Sigmoid colon (tissue), 7 donors: ENCODE data around the gene RABGAP1L. TPM values are rescaled to one million over a fixed set of nuclear protein-coding genes. Genes with fewer than 3 reads are reported as not detected.

Source experiments
- DNase-seq: peaks from one replicate; pipeline ENCODE4 v3.0.0-alpha.2; 2019
- H3K27ac ChIP-seq, 4 donors: fragments of 200-600 bp; sonication (generic); one replicate each; pipeline ENCODE4 v1.5.1; 2016 to 2019; ENCODE audit warnings: mild to moderate bottlenecking in 1 of 4
- H3K27me3 ChIP-seq, 3 donors: fragments of 200-600 bp; sonication (generic); one replicate each; pipeline ENCODE4 v1.5.1; 2019; ENCODE audit warnings: mild to moderate bottlenecking in 1 of 3
- H3K36me3 ChIP-seq, 4 donors: fragments of 200-600 bp; sonication (generic); one replicate each; pipeline ENCODE4 v1.5.1; 2016 to 2019
- H3K4me1 ChIP-seq, 4 donors: fragments of 200-600 bp; sonication (generic); one replicate each; pipeline ENCODE4 v1.5.1; 2017 to 2019
- H3K4me3 ChIP-seq, 4 donors: fragments of 200-600 bp; sonication (generic); one replicate each; pipeline ENCODE4 v1.5.1; 2017 to 2019; ENCODE audit warnings: mild to moderate bottlenecking in 2 of 4, moderate library complexity in 1 of 4
- H3K9me3 ChIP-seq, 4 donors: fragments of 200-600 bp in 3 of 4; sonication (generic) in 3 of 4; one replicate each; pipeline versions ENCODE4 v1.5.1 to v1.6.1; 2013 to 2019
- CTCF ChIP-seq, 4 experiments: fragments of 450-650 bp in 3 of 4; fragments of 200-600 bp in 1 of 4; IDR thresholded peaks; one replicate each; pipeline ENCODE4 v1.5.1; 2016 to 2019; ENCODE audit warnings: antibody characterized with exemption in 4 of 4, mild to moderate bottlenecking in 3 of 4, moderate library complexity in 2 of 4
- EP300 ChIP-seq, 4 donors: sonication (generic); formaldehyde crosslinking; IDR thresholded peaks; one replicate each; pipeline ENCODE4 v1.6.1; 2017; ENCODE audit warnings: antibody characterized with exemption in 4 of 4
- POLR2A ChIP-seq, 2 donors: fragments of 450-650 bp; IDR thresholded peaks; one replicate each; pipeline ENCODE4 v1.6.1; 2016; ENCODE audit warnings: antibody characterized with exemption in 2 of 2, mild to moderate bottlenecking in 2 of 2, moderate library complexity in 2 of 2
- POLR2AphosphoS5 ChIP-seq, 4 donors: sonication (generic); formaldehyde crosslinking; IDR thresholded peaks; one replicate each; pipeline ENCODE4 v1.6.1; 2017; ENCODE audit warnings: antibody characterized with exemption in 4 of 4
- WGBS, 2 donors: extraction: QIAGEN DNeasy Blood & Tissue Kit; methylation state at CpG; one replicate each; pipeline ENCODE4 v1.1.7; 2013; 5-methylcytosine and 5-hydroxymethylcytosine counted together
- intact Hi-C: fragments of 100-400 bp; cut with DNase I; formaldehyde crosslinking; loops from one replicate; pipeline ENCODE4 v1.15.1; 2023
- polyA plus RNA-seq, 3 donors: library from polyadenylated mRNA; stranded (reverse); fragments of 200-250 nt; gene quantifications; one replicate each; pipeline ENCODE4 v1.2.3, GENCODE V29; 2013
- total RNA-seq, 4 donors: library from RNA; depleted of rRNA; stranded (reverse); fragments of >200 nt; gene quantifications; one replicate each; pipeline ENCODE4 v1.1.0, GENCODE V29; 2016
- donor health status: healthy with polysubstance abuse.
- donor health status: Bipolar disorder and iron deficiency.
- donor health status: healthy.

RABGAP1L gene
- total and polyA plus RNA-seq, 7 donors = 25.2 to 42.9 (median 35.4) TPM

- no peak overlapping the region for H3K27ac ChIP-seq
Measured at GRCh38 chr1:174743654-174744561, 584.6 kb downstream of the RABGAP1L start.

GRCh38 chr1:174744886-174745285 is 585.6 kb downstream of the RABGAP1L start:
- no peak for DNase-seq
- Histone ChIP-seq H3K9me3 (no peaks in the 10 kb centered on the region), H3K4me3 (no peak overlapping the region), H3K27me3 (no peaks in the 10 kb centered on the region), H3K4me1 (no peaks in the 10 kb centered on the region), H3K36me3 (no peaks in the 10 kb centered on the region), H3K27ac (no peak overlapping the region)
- TF ChIP-seq CTCF (IDR thresholded peaks at IDR 0.05) (no peak), EP300 (IDR thresholded peaks at IDR 0.05) (no peak), POLR2A (IDR thresholded peaks at IDR 0.05) (no peak), POLR2AphosphoS5 (IDR thresholded peaks at IDR 0.05) (no peak)
- intact Hi-C loops = loop anchor here (2.0 kb wide), 1 partner anchor 486 kb away; no protein-coding TSS in a partner anchor
- WGBS, 2 donors = 70 to 93% methylated on average over 2 of the region's 2 CpGs

More at GRCh38 chr1:174743654-174744561, 584.6 kb downstream of the RABGAP1L start:
- intact Hi-C loops = loop anchor here (2.0 kb wide), 1 partner anchor 485 kb away; no protein-coding TSS in a partner anchor
- Histone ChIP-seq H3K36me3 (no peaks in the 10 kb centered on the region), H3K4me3 (no peak overlapping the region), H3K9me3 (no peaks in the 10 kb centered on the region), H3K27me3 (no peaks in the 10 kb centered on the region), H3K4me1 (no peaks in the 10 kb centered on the region)
- TF ChIP-seq POLR2A (IDR thresholded peaks at IDR 0.05) (no peak), CTCF (IDR thresholded peaks at IDR 0.05) (peak in 2 of 4 experiments; percentile 42 to 61)
- 36 to 45% methylated on average over 4 of the region's 4 CpGs for WGBS, 2 donors
- no peak for DNase-seq

GRCh38 chr1:174746024-174746808 is 586.9 kb downstream of the RABGAP1L start:
- no peaks in the 10 kb centered on the region for H3K36me3 ChIP-seq
- H3K4me3 ChIP-seq = no peak overlapping the region
- DNase-seq = no peak
- no peaks in the 10 kb centered on the region for H3K27me3 ChIP-seq
- H3K4me1 ChIP-seq = no peaks in the 10 kb centered on the region
- intact Hi-C loops = no loop called here
- 76 to 80% methylated on average over 2 of the region's 2 CpGs for WGBS, 2 donors
- no peak overlapping the region for H3K27ac ChIP-seq
- H3K9me3 ChIP-seq = no peaks in the 10 kb centered on the region
- TF ChIP-seq EP300 (IDR thresholded peaks at IDR 0.05) = no peak
- TF ChIP-seq CTCF (IDR thresholded peaks at IDR 0.05) = no peak
- TF ChIP-seq POLR2AphosphoS5 (IDR thresholded peaks at IDR 0.05) = no peak
- no peak for TF ChIP-seq POLR2A (IDR thresholded peaks at IDR 0.05)

GRCh38 chr1:174747613-174748012 is 588.3 kb downstream of the RABGAP1L start:
- Histone ChIP-seq H3K4me1 (no peaks in the 10 kb centered on the region), H3K27me3 (no peaks in the 10 kb centered on the region), H3K27ac (no peak overlapping the region), H3K9me3 (no peaks in the 10 kb centered on the region), H3K4me3 (no peak overlapping the region), H3K36me3 (no peaks in the 10 kb centered on the region)
- intact Hi-C loops = no loop called here
- TF ChIP-seq CTCF (IDR thresholded peaks at IDR 0.05) = no peak
- TF ChIP-seq POLR2A (IDR thresholded peaks at IDR 0.05) = no peak
- no peak for TF ChIP-seq POLR2AphosphoS5 (IDR thresholded peaks at IDR 0.05)
- TF ChIP-seq EP300 (IDR thresholded peaks at IDR 0.05) = no peak
- DNase-seq = no peak
